GM23338 (cell line): Measurements from ENCODE around the gene RPN1. TPM values are rescaled to one million over a fixed set of nuclear protein-coding genes. Genes with fewer than 3 reads are reported as not detected.
"Not testable (repeated sequence)": the region's sequence is repeated elsewhere in the genome, so short reads cannot be mapped to it uniquely, and the experiment has no call there.

Experiments
- ATAC-seq: fragments of 200-7000 bp; cut with Tn5 transposase; 3 replicates; pipeline ENCODE4 v1.9.1; 2020
- DNase-seq: peaks from one replicate; pipeline ENCODE4 v3.0.0-alpha.2; 2015; ENCODE audit warnings: low spot score
- H2AFZ ChIP-seq: fragments of 200-600 bp; sonication (generic); 2 replicates; pipeline ENCODE4 v1.8.0; 2016; ENCODE audit warnings: antibody characterized with exemption, mild to moderate bottlenecking, moderate library complexity
- H3F3A ChIP-seq: fragments of 200-600 bp; sonication (generic); replicated peaks from 2 replicates; pipeline ENCODE4 v1.8.0; 2017; ENCODE audit warnings: antibody characterized with exemption, mixed run types, low read depth
- H3K27ac ChIP-seq: fragments of 200-600 bp; sonication (generic); 2 replicates; pipeline ENCODE4 v1.6.1; 2016; ENCODE audit warnings: low read depth
- H3K27me3 ChIP-seq: fragments of 200-600 bp; sonication (generic); 2 replicates; pipeline ENCODE4 v1.8.0; 2016; ENCODE audit warnings: mild to moderate bottlenecking, mixed run types, moderate library complexity; ENCODE audit not compliant: insufficient read depth
- H3K36me3 ChIP-seq: fragments of 200-600 bp; sonication (generic); 2 replicates; pipeline ENCODE4 v1.8.0; 2016; ENCODE audit warnings: mild to moderate bottlenecking; ENCODE audit not compliant: insufficient read depth
- H3K4me1 ChIP-seq: fragments of 200-600 bp; sonication (generic); 2 replicates; pipeline ENCODE4 v1.8.0; 2016; ENCODE audit warnings: mild to moderate bottlenecking, moderate library complexity; ENCODE audit not compliant: insufficient read depth
- H3K4me2 ChIP-seq: fragments of 200-600 bp; sonication (generic); 2 replicates; pipeline ENCODE4 v1.7.1; 2017; ENCODE audit warnings: mixed run types
- H3K4me3 ChIP-seq: fragments of 200-600 bp; sonication (generic); 2 replicates; pipeline ENCODE4 v1.6.1; 2016; ENCODE audit warnings: mixed run types
- H3K79me2 ChIP-seq: fragments of 200-600 bp; sonication (generic); replicated peaks from 2 replicates; pipeline ENCODE4 v1.8.0; 2017; ENCODE audit warnings: mild to moderate bottlenecking; ENCODE audit not compliant: insufficient read depth
- H3K9me2 ChIP-seq: fragments of 200-600 bp; sonication (generic); 2 replicates; pipeline ENCODE4 v1.8.0; 2017; ENCODE audit not compliant: insufficient read depth
- H4K20me1 ChIP-seq: fragments of 200-600 bp; sonication (generic); replicated peaks from 2 replicates; pipeline ENCODE4 v1.8.0; 2017; ENCODE audit warnings: mild to moderate bottlenecking; ENCODE audit not compliant: insufficient read depth
- H3K27ac Mint-ChIP-seq: 2 replicates; pipeline ENCODE4 v1.8.0; 2020; ENCODE audit warnings: inconsistent platforms, mild to moderate bottlenecking, moderate library complexity, mixed read lengths
- H3K27me3 Mint-ChIP-seq: 3 replicates; pipeline ENCODE4 v1.8.0; 2022; ENCODE audit warnings: low read depth, mild to moderate bottlenecking, moderate library complexity, mixed read lengths, inconsistent platforms; ENCODE audit not compliant: insufficient read depth, poor library complexity
- H3K36me3 Mint-ChIP-seq: 3 replicates; pipeline ENCODE4 v1.8.0; 2021; ENCODE audit warnings: low read depth, mild to moderate bottlenecking, inconsistent platforms, moderate library complexity, mixed read lengths
- H3K4me1 Mint-ChIP-seq: 3 replicates; pipeline ENCODE4 v1.8.0; 2020; ENCODE audit warnings: mild to moderate bottlenecking, inconsistent platforms, mixed read lengths
- H3K4me3 Mint-ChIP-seq: 3 replicates; pipeline ENCODE4 v1.8.0; 2021; ENCODE audit warnings: moderate library complexity, mild to moderate bottlenecking, inconsistent platforms, mixed read lengths
- H3K9me3 Mint-ChIP-seq: 3 replicates; pipeline ENCODE4 v1.8.0; 2020; ENCODE audit warnings: moderate library complexity, mild to moderate bottlenecking, inconsistent platforms, mixed read lengths
- CREB1 ChIP-seq: fragments of 250-450 bp; sonication (Bioruptor Pico); IDR thresholded peaks from 2 replicates; pipeline ENCODE4 v1.5.0; 2020; ENCODE audit warnings: low read depth, mild to moderate bottlenecking, moderate library complexity
- ETS1 ChIP-seq: IDR thresholded peaks from 2 replicates; pipeline ENCODE4 v1.6.1; 2016; ENCODE audit warnings: antibody characterized with exemption
- EZH2 ChIP-seq: fragments of 200-600 bp; sonication (generic); IDR thresholded peaks from one replicate; pipeline ENCODE4 v1.8.0; 2017; ENCODE audit warnings: antibody characterized with exemption, mild to moderate bottlenecking, low read depth; ENCODE audit not compliant: unreplicated experiment
- EZH2phosphoT487 ChIP-seq: fragments of 200-600 bp; sonication (generic); IDR thresholded peaks from one replicate; pipeline ENCODE4 v1.8.1; 2018; ENCODE audit warnings: antibody characterized with exemption; ENCODE audit not compliant: unreplicated experiment
- JUNB ChIP-seq: IDR thresholded peaks from one replicate; pipeline ENCODE4 v1.6.1; 2016; ENCODE audit warnings: antibody characterized with exemption; ENCODE audit not compliant: unreplicated experiment
- NANOG ChIP-seq: IDR thresholded peaks from 2 replicates; pipeline ENCODE4 v1.6.1; 2016; ENCODE audit warnings: antibody characterized with exemption, borderline replicate concordance
- REST ChIP-seq: IDR thresholded peaks from one replicate; pipeline ENCODE4 v1.6.1; 2018; ENCODE audit warnings: antibody characterized with exemption; ENCODE audit not compliant: unreplicated experiment
- STAT1 ChIP-seq: IDR thresholded peaks from one replicate; pipeline ENCODE4 v1.6.1; 2016; ENCODE audit warnings: antibody characterized with exemption; ENCODE audit not compliant: unreplicated experiment
- ZNF114 ChIP-seq: fragments of 250-450 bp; sonication (Bioruptor Pico); IDR thresholded peaks from 2 replicates; pipeline ENCODE4 v1.5.0; 2020; ENCODE audit warnings: mild to moderate bottlenecking, moderate library complexity
- ZNF331 ChIP-seq: fragments of 250-450 bp; sonication (Bioruptor Pico); IDR thresholded peaks from 2 replicates; pipeline ENCODE4 v1.5.0; 2020; ENCODE audit warnings: low read depth, mild to moderate bottlenecking, moderate library complexity
- polyA plus RNA-seq: library from polyadenylated mRNA; unstranded; fragments of >200 nt; fragmentation: Nextera tagmentation; extraction: Ambion mirVana; gene quantifications from 2 replicates; pipeline ENCODE4 v1.2.1, GENCODE V29; 2016
- total RNA-seq: library from RNA; depleted of rRNA; stranded (reverse); fragments of >200 nt; shearing (Covaris generic); gene quantifications from 2 replicates; pipeline ENCODE4 v1.2.3, GENCODE V29; 2014
- TF ChIP-seq, protein P1 (sequence below), 2 experiments: fragments of 200-600 bp in 1 of 2; sonication (generic) in 1 of 2; conservative IDR thresholded peaks; 2 replicates each; pipeline versions ENCODE4 v1.5.1 to v1.6.1; 2016 to 2017; ENCODE audit warnings: antibody characterized with exemption in 2 of 2, low read depth in 2 of 2, mild to moderate bottlenecking in 2 of 2, moderate library complexity in 1 of 2

RPN1 gene
- total and polyA plus RNA-seq, 2 experiments from 2014 or later = 111 to 231 TPM

DNA sequence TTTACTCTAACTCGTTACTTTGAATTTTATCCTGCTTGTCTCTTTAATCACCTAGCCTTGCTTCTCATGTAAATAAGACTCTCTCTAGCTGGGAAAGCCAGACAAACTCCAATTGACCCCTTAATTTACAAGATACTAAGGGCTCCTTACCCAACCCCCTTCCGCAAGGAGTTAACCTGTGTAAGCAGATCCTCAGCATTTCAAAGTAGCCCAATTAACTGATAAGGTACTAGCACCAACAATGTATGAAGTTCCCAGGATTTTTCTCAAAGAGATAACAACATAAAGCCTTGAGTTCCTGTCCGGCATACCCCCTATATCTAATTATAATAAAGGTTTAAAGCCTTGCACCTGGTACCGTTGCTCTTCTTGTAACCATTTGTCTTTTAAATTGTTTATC, 25.2 kb upstream of the RPN1 start:
- DNase-seq = peak; percentile 40
- not testable (repeated sequence) for H3K4me1 ChIP-seq, ATAC-seq, H3K36me3 Mint-ChIP-seq, H2AFZ ChIP-seq, H3K27ac Mint-ChIP-seq, H3K9me3 Mint-ChIP-seq, H3K27ac ChIP-seq, H3K9me2 ChIP-seq, H3F3A ChIP-seq, H3K36me3 ChIP-seq, H3K79me2 ChIP-seq, H4K20me1 ChIP-seq, H3K4me1 Mint-ChIP-seq
- Histone ChIP-seq H3K4me3 (0 out of 2 replicates have a peak overlapping the region, but pooled peaks have one; percentile 27), H3K4me2 (peak overlapping the region; percentile 67), H3K27me3 (peaks cover 40% of the 10 kb centered on the region)
- Mint-ChIP-seq H3K4me3 (0 out of 3 replicates have a peak overlapping the region, but pooled peaks have one; percentile 23), H3K27me3 (peaks cover 10% of the 10 kb centered on the region)
- peak; percentile 26; the same call in 1 of the 2 replicates for TF ChIP-seq NANOG

DNA sequence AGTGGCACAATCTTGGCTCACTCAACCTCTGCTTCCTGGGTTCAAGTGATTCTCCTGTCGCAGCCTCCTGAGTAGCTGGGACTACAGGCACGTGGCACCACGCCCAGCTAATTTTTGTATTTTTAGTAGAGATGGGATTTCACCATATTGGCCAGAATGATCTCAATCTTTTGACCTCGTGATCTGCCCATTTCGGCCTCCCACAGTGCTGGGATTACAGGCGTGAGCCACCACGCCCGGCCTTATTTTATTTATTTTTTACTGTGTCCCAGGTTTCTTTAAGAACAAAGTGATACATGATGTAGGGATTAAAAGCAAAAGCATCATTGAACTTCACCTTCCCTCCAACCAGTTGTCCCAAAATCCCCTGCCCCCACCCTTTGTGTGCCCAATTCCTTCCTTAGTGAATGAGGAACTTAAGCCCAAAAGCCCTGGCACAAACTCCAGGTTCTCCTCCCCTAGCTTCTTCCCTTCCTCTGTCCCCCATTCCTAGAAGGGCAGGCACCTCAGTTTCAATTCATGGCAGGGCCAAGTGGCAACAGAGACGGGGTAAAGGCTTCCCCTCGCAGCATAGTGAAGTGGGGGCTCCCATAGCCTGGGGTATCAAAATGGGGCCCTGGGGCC, 23.7 kb upstream of the RPN1 start:
- no peak overlapping the region for H3K4me3 ChIP-seq
- ATAC-seq (no peak), DNase-seq (no peak)
- Mint-ChIP-seq H3K36me3 (no peaks in the 10 kb centered on the region), H3K27ac (no peak overlapping the region), H3K9me3 (no peaks in the 10 kb centered on the region), H3K27me3 (peaks cover 7% of the 10 kb centered on the region), H3K4me3 (no peak overlapping the region), H3K4me1 (no peaks in the 10 kb centered on the region)
- H3F3A ChIP-seq = no peaks in the 10 kb centered on the region
- H2AFZ ChIP-seq = no peak overlapping the region
- H4K20me1 ChIP-seq = no peaks in the 10 kb centered on the region
- no peaks in the 10 kb centered on the region for H3K4me1 ChIP-seq
- H3K9me2 ChIP-seq = no peaks in the 10 kb centered on the region
- no peaks in the 10 kb centered on the region for H3K36me3 ChIP-seq
- H3K4me2 ChIP-seq = no peak overlapping the region
- H3K27ac ChIP-seq = no peak overlapping the region
- no peaks in the 10 kb centered on the region for H3K79me2 ChIP-seq
- H3K27me3 ChIP-seq = peaks cover 40% of the 10 kb centered on the region
- no peak for TF ChIP-seq CREB1 (CRISPR knock-in tag)
- TF ChIP-seq ETS1 = no peak
- TF ChIP-seq NANOG = no peak
- no peak for TF ChIP-seq STAT1
- TF ChIP-seq EZH2 = no peak
- TF ChIP-seq REST = no peak
- TF ChIP-seq EZH2phosphoT487 = no peak
- TF ChIP-seq JUNB = no peak
- TF ChIP-seq ZNF331 (CRISPR knock-in tag) = no peak
- TF ChIP-seq, protein P1, sequence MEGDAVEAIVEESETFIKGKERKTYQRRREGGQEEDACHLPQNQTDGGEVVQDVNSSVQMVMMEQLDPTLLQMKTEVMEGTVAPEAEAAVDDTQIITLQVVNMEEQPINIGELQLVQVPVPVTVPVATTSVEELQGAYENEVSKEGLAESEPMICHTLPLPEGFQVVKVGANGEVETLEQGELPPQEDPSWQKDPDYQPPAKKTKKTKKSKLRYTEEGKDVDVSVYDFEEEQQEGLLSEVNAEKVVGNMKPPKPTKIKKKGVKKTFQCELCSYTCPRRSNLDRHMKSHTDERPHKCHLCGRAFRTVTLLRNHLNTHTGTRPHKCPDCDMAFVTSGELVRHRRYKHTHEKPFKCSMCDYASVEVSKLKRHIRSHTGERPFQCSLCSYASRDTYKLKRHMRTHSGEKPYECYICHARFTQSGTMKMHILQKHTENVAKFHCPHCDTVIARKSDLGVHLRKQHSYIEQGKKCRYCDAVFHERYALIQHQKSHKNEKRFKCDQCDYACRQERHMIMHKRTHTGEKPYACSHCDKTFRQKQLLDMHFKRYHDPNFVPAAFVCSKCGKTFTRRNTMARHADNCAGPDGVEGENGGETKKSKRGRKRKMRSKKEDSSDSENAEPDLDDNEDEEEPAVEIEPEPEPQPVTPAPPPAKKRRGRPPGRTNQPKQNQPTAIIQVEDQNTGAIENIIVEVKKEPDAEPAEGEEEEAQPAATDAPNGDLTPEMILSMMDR (conservative IDR thresholded peaks at IDR 0.05; ENCODE audit: low read depth in 2 of 2) = no peak
- TF ChIP-seq ZNF114 = no peak
